Progenitor cell of endocrine pancreas (in vitro differentiated cells): ENCODE data around the gene CYP2B6. TPM values are rescaled to one million over a fixed set of nuclear protein-coding genes. Genes with fewer than 3 reads are reported as not detected.

Experiments used
- DNase-seq: peaks from one replicate; pipeline ENCODE4 v3.0.0; 2021; ENCODE audit warnings: low spot score; ENCODE audit not compliant: unreplicated experiment
- H3K27ac Mint-ChIP-seq: 2 replicates; pipeline ENCODE4 v1.8.0; 2021; ENCODE audit warnings: mild to moderate bottlenecking, moderate library complexity, mixed read lengths
- H3K27me3 Mint-ChIP-seq: 2 replicates; pipeline ENCODE4 v1.8.0; 2021; ENCODE audit warnings: mixed read lengths
- H3K36me3 Mint-ChIP-seq: 2 replicates; pipeline ENCODE4 v1.8.0; 2022; ENCODE audit warnings: mixed read lengths; ENCODE audit not compliant: insufficient read depth
- H3K4me1 Mint-ChIP-seq: 2 replicates; pipeline ENCODE4 v1.8.0; 2021; ENCODE audit warnings: low read depth, mixed read lengths
- H3K4me3 Mint-ChIP-seq: 2 replicates; pipeline ENCODE4 v1.8.0; 2021; ENCODE audit warnings: low read depth, mild to moderate bottlenecking, moderate library complexity, mixed read lengths
- H3K9me3 Mint-ChIP-seq: 2 replicates; pipeline ENCODE4 v1.8.0; 2021; ENCODE audit warnings: low read depth, mixed read lengths
- total RNA-seq: library from RNA; stranded (reverse); gene quantifications from 2 replicates; pipeline ENCODE4 v1.2.1, GENCODE V29; 2021
- TF ChIP-seq, protein P1 (sequence below): fragments of 200-600 bp; sonication (generic); IDR thresholded peaks from one replicate; pipeline ENCODE4 v1.5.0; 2021; ENCODE audit warnings: antibody characterized with exemption, mild to moderate bottlenecking; ENCODE audit not compliant: unreplicated experiment

Gene CYP2B6
- total RNA-seq, 1 donor from 2014 or later: 2.0 TPM

DNA sequence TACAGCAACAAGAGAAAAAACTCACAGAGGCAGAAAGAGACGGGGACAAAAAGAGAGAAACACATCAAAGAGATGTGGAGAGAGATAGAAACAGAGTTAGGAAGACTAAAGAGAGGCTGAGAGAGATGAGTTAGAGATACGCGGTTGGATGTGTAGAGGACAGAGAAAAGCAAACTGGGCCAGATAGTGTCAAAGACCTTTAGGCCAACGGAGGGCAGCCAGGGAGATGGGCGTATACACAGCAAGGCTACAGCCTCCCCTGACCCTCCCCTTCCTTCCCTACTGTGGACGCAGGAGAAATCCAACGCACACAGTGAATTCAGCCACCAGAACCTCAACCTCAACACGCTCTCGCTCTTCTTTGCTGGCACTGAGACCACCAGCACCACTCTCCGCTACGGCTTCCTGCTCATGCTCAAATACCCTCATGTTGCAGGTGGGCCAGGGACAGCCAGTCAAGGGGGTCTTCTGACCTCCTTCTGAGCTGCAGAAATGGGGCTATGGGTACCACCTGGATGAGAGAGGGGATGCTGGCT, 18.7 kb downstream of the CYP2B6 start:
- no peak for DNase-seq
- TF ChIP-seq, protein P1, sequence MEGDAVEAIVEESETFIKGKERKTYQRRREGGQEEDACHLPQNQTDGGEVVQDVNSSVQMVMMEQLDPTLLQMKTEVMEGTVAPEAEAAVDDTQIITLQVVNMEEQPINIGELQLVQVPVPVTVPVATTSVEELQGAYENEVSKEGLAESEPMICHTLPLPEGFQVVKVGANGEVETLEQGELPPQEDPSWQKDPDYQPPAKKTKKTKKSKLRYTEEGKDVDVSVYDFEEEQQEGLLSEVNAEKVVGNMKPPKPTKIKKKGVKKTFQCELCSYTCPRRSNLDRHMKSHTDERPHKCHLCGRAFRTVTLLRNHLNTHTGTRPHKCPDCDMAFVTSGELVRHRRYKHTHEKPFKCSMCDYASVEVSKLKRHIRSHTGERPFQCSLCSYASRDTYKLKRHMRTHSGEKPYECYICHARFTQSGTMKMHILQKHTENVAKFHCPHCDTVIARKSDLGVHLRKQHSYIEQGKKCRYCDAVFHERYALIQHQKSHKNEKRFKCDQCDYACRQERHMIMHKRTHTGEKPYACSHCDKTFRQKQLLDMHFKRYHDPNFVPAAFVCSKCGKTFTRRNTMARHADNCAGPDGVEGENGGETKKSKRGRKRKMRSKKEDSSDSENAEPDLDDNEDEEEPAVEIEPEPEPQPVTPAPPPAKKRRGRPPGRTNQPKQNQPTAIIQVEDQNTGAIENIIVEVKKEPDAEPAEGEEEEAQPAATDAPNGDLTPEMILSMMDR: no peak
- peaks cover 8% of the 10 kb centered on the region for H3K9me3 Mint-ChIP-seq
- no peak overlapping the region for H3K27ac Mint-ChIP-seq
- no peaks in the 10 kb centered on the region for H3K36me3 Mint-ChIP-seq
- peaks cover 4% of the 10 kb centered on the region for H3K4me1 Mint-ChIP-seq
- no peak overlapping the region for H3K4me3 Mint-ChIP-seq
- peaks cover 32% of the 10 kb centered on the region for H3K27me3 Mint-ChIP-seq

GRCh38 chr19:41013359-41013758, 22.3 kb downstream of the CYP2B6 start:
- peaks cover 25% of the 10 kb centered on the region for H3K27me3 Mint-ChIP-seq
- DNase-seq: no peak

GRCh38 chr19:41014643-41015042, 23.6 kb downstream of the CYP2B6 start:
- TF ChIP-seq, protein P1: no peak
- Mint-ChIP-seq H3K4me1 (no peaks in the 10 kb centered on the region), H3K27me3 (peaks cover 17% of the 10 kb centered on the region), H3K27ac (no peak overlapping the region), H3K4me3 (no peak overlapping the region), H3K9me3 (peaks cover 8% of the 10 kb centered on the region), H3K36me3 (no peaks in the 10 kb centered on the region)
- no peak for DNase-seq

More at GRCh38 chr19:41013359-41013758, 22.3 kb downstream of the CYP2B6 start:
- TF ChIP-seq, protein P1: no peak
- no peak overlapping the region for H3K4me3 Mint-ChIP-seq
- H3K4me1 Mint-ChIP-seq: no peaks in the 10 kb centered on the region
- H3K9me3 Mint-ChIP-seq: peaks cover 8% of the 10 kb centered on the region
- no peak overlapping the region for H3K27ac Mint-ChIP-seq
- no peaks in the 10 kb centered on the region for H3K36me3 Mint-ChIP-seq

DNA sequence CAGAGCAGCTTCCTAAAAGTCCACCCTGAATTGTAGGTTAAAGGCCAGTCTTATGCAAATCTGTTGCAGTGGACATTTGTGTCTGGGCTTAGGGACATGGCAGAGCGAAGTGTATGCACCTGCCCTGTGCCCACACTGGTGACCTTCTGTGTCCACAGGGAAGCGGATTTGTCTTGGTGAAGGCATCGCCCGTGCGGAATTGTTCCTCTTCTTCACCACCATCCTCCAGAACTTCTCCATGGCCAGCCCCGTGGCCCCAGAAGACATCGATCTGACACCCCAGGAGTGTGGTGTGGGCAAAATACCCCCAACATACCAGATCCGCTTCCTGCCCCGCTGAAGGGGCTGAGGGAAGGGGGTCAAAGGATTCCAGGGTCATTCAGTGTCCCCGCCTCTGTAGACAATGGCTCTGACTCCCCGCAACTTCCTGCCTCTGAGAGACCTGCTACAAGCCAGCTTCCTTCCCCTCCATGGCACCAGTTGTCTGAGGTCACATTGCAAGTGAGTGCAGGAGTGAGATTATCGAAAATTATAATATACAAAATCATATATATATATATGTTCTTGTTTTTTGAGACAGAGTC, 25.5 kb downstream of the CYP2B6 start:
- no peak overlapping the region for H3K27ac Mint-ChIP-seq
- H3K4me3 Mint-ChIP-seq: no peak overlapping the region
- TF ChIP-seq, protein P1: no peak
- H3K27me3 Mint-ChIP-seq: peaks cover 16% of the 10 kb centered on the region
- H3K4me1 Mint-ChIP-seq: no peaks in the 10 kb centered on the region
- no peak for DNase-seq
- H3K36me3 Mint-ChIP-seq: no peaks in the 10 kb centered on the region
- peaks cover 4% of the 10 kb centered on the region for H3K9me3 Mint-ChIP-seq

DNA sequence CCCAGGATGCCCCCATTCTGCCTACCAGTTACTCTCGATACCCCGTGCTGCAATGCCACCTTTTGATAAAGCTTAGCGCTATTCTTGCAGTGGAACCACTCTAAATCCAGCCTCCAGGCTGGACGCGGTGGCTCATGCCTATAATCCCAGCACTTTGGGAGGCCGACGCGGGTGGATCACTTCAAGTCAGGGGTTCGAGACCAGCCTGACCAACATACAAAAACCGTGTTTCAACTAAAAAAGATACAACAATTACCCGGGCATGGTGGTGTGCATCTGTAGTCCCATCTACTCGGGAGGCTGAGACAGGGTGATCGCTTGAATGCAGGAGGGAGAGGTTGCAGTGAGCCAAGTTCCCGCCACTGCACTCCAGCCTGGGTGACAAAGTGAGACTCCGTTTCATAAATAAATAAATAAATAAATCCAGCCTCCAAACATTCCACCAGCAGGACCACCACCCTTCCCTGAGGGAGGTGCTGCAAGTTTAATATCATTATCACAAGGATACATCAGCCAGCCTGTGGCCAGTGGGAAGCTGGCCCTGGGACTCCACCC, 27.7 kb downstream of the CYP2B6 start:
- no peaks in the 10 kb centered on the region for H3K9me3 Mint-ChIP-seq
- H3K4me1 Mint-ChIP-seq: no peaks in the 10 kb centered on the region
- H3K4me3 Mint-ChIP-seq: no peak overlapping the region
- no peak for DNase-seq
- no peak overlapping the region for H3K27ac Mint-ChIP-seq
- H3K36me3 Mint-ChIP-seq: no peaks in the 10 kb centered on the region
- H3K27me3 Mint-ChIP-seq: peaks cover 21% of the 10 kb centered on the region
- TF ChIP-seq, protein P1: no peak
